H9 (cell line): Measurements from ENCODE around the gene PPFIA4. TPM values are rescaled to one million over a fixed set of nuclear protein-coding genes. Genes with fewer than 3 reads are reported as not detected.

Experiments used
- DNase-seq: peaks from one replicate; pipeline ENCODE4 v3.0.0-alpha.2; 2017
- H2AFZ ChIP-seq: one replicate; pipeline ENCODE4 v1.6.1; 2013; ENCODE audit warnings: mild to moderate bottlenecking, low read length, control low read depth, moderate library complexity
- H2AK5ac ChIP-seq: 2 replicates; pipeline ENCODE4 v1.6.1; 2013; ENCODE audit warnings: low read length, control low read depth, mixed read lengths; ENCODE audit not compliant: insufficient read length
- H2BK120ac ChIP-seq: one replicate; pipeline ENCODE4 v1.6.1; 2013; ENCODE audit warnings: low read depth, mild to moderate bottlenecking, low read length, control low read depth, inconsistent platforms; ENCODE audit not compliant: poor library complexity, severe bottlenecking
- H2BK12ac ChIP-seq: 2 replicates; pipeline ENCODE4 v1.6.1; 2013; ENCODE audit warnings: low read length, control low read depth, mixed read lengths, low read depth; ENCODE audit not compliant: insufficient read length
- H2BK15ac ChIP-seq: 2 replicates; pipeline ENCODE4 v1.6.1; 2013; ENCODE audit warnings: low read depth, low read length, control low read depth
- H2BK20ac ChIP-seq: one replicate; pipeline ENCODE4 v1.6.1; 2013; ENCODE audit warnings: low read depth, mild to moderate bottlenecking, low read length, control low read depth, inconsistent platforms; ENCODE audit not compliant: poor library complexity, severe bottlenecking
- H2BK5ac ChIP-seq: 2 replicates; pipeline ENCODE4 v1.6.1; 2013; ENCODE audit warnings: low read length, control low read depth, mixed read lengths; ENCODE audit not compliant: insufficient read length
- H3K14ac ChIP-seq: 2 replicates; pipeline ENCODE4 v1.6.1; 2013; ENCODE audit warnings: low read length, control low read depth; ENCODE audit not compliant: insufficient read depth
- H3K18ac ChIP-seq: 2 replicates; pipeline ENCODE4 v1.6.1; 2013; ENCODE audit warnings: low read depth, mild to moderate bottlenecking, mixed read lengths, low read length, control low read depth; ENCODE audit not compliant: insufficient read length
- H3K23ac ChIP-seq: 2 replicates; pipeline ENCODE4 v1.6.1; 2013; ENCODE audit warnings: low read length, control low read depth, mixed read lengths, low read depth; ENCODE audit not compliant: insufficient read length
- H3K23me2 ChIP-seq: 2 replicates; pipeline ENCODE4 v1.6.1; 2013; ENCODE audit warnings: low read depth, mild to moderate bottlenecking, mixed read lengths, low read length, control low read depth; ENCODE audit not compliant: insufficient read length, poor library complexity, severe bottlenecking
- H3K27ac ChIP-seq: 2 replicates; pipeline ENCODE4 v1.5.1; 2013; ENCODE audit warnings: low read length, control low read depth, mixed read lengths, low read depth; ENCODE audit not compliant: insufficient read length
- H3K27me3 ChIP-seq: 2 replicates; pipeline ENCODE4 v1.6.1; 2013; ENCODE audit warnings: low read length, control low read depth, inconsistent platforms; ENCODE audit not compliant: insufficient read depth
- H3K4ac ChIP-seq: 2 replicates; pipeline ENCODE4 v1.6.1; 2013; ENCODE audit warnings: low read depth, mild to moderate bottlenecking, control low read depth, inconsistent platforms, low read length, moderate library complexity
- H3K4me1 ChIP-seq: 2 replicates; pipeline ENCODE4 v1.6.1; 2013; ENCODE audit warnings: low read length, control low read depth, inconsistent platforms; ENCODE audit not compliant: insufficient read depth
- H3K4me2 ChIP-seq: 2 replicates; pipeline ENCODE4 v1.6.1; 2013; ENCODE audit warnings: low read length, control low read depth, mixed read lengths; ENCODE audit not compliant: insufficient read length, insufficient read depth
- H3K56ac ChIP-seq: 2 replicates; pipeline ENCODE4 v1.6.1; 2013; ENCODE audit warnings: low read depth, mild to moderate bottlenecking, mixed read lengths, low read length, control low read depth; ENCODE audit not compliant: insufficient read length
- H3K79me1 ChIP-seq: 2 replicates; pipeline ENCODE4 v1.6.1; 2013; ENCODE audit warnings: low read depth, mild to moderate bottlenecking, moderate library complexity, low read length, control low read depth, inconsistent platforms; ENCODE audit not compliant: insufficient read depth, poor library complexity, severe bottlenecking
- H3K79me2 ChIP-seq: 2 replicates; pipeline ENCODE4 v1.6.1; 2013; ENCODE audit warnings: low read length, control low read depth, inconsistent platforms; ENCODE audit not compliant: insufficient read depth
- H3K9ac ChIP-seq: 2 replicates; pipeline ENCODE4 v1.6.1; 2013; ENCODE audit warnings: low read length, control low read depth, mixed read lengths; ENCODE audit not compliant: insufficient read length; ENCODE audit errors: extremely low read depth
- H3K9me3 ChIP-seq: one replicate; pipeline ENCODE4 v1.6.1; 2013; ENCODE audit warnings: low read depth, low read length, inconsistent platforms; ENCODE audit not compliant: control insufficient read depth
- H3T11ph ChIP-seq: one replicate; pipeline ENCODE4 v1.6.1; 2013; ENCODE audit warnings: mild to moderate bottlenecking, low read length, control low read depth, inconsistent platforms
- H4K20me1 ChIP-seq: one replicate; pipeline ENCODE4 v1.6.1; 2013; ENCODE audit not compliant: control insufficient read depth, insufficient read length, insufficient read depth
- H4K5ac ChIP-seq: 2 replicates; pipeline ENCODE4 v1.6.1; 2013; ENCODE audit warnings: low read depth, mild to moderate bottlenecking, mixed read lengths, low read length, control low read depth; ENCODE audit not compliant: insufficient read length
- H4K8ac ChIP-seq: replicated peaks from 2 replicates; pipeline ENCODE4 v1.6.1; 2013; ENCODE audit warnings: low read length, control low read depth, mixed read lengths, low read depth; ENCODE audit not compliant: insufficient read length
- H4K91ac ChIP-seq: 2 replicates; pipeline ENCODE4 v1.6.1; 2013; ENCODE audit warnings: low read depth, mild to moderate bottlenecking, moderate library complexity, mixed read lengths, low read length, control low read depth; ENCODE audit not compliant: insufficient read length
- H3K27ac Mint-ChIP-seq, 3 experiments: 2 replicates in 2 of 3; 3 replicates in 1 of 3; pipeline ENCODE4 v1.8.0; 2020 to 2021; ENCODE audit warnings: mixed read lengths in 3 of 3, mild to moderate bottlenecking in 1 of 3, moderate library complexity in 1 of 3
- H3K27me3 Mint-ChIP-seq: 2 replicates; pipeline ENCODE4 v1.8.0; 2021; ENCODE audit warnings: low read depth, mild to moderate bottlenecking, moderate library complexity, mixed read lengths
- H3K36me3 Mint-ChIP-seq, 3 experiments: 2 replicates in 2 of 3; 3 replicates in 1 of 3; pipeline ENCODE4 v1.8.0; 2020 to 2021; ENCODE audit warnings: low read depth in 3 of 3, mixed read lengths in 3 of 3; ENCODE audit not compliant: insufficient read depth in 1 of 3
- H3K4me1 Mint-ChIP-seq, 2 experiments: 2 replicates each; pipeline ENCODE4 v1.8.0; 2020; ENCODE audit warnings: mixed read lengths in 2 of 2
- H3K4me3 Mint-ChIP-seq, 2 experiments: 2 replicates in 1 of 2; 3 replicates in 1 of 2; pipeline ENCODE4 v1.8.0; 2020 to 2021; ENCODE audit warnings: mild to moderate bottlenecking in 2 of 2, mixed read lengths in 2 of 2, moderate library complexity in 1 of 2
- H3K9me3 Mint-ChIP-seq, 2 experiments: 2 replicates in 1 of 2; 3 replicates in 1 of 2; pipeline ENCODE4 v1.8.0; 2020; ENCODE audit warnings: mild to moderate bottlenecking in 2 of 2, mixed read lengths in 2 of 2, moderate library complexity in 1 of 2
- CTCF ChIP-seq: fragments of 200-600 bp; sonication (generic); conservative IDR thresholded peaks from 3 replicates; pipeline ENCODE4 v1.8.0; 2021; ENCODE audit warnings: antibody characterized with exemption, mild to moderate bottlenecking
- WGBS: extraction: QIAGEN DNeasy Blood & Tissue Kit; methylation state at CpG from one replicate; pipeline ENCODE4 v1.1.7; 2013; ENCODE audit warnings: missing lambda C conversion rate, low lambda C conversion rate, mixed read lengths; ENCODE audit not compliant: insufficient read length; ENCODE audit errors: extremely low coverage; 5-methylcytosine and 5-hydroxymethylcytosine counted together
- total RNA-seq: library from RNA; stranded (reverse); gene quantifications from 2 replicates; pipeline ENCODE4 v1.2.1, GENCODE V29; 2021

PPFIA4 gene
- total RNA-seq, 1 experiment from 2014 or later = 3.9 TPM

GRCh38 chr1:203069030-203069747, 42.9 kb downstream of the PPFIA4 start:
- no peak for DNase-seq
- Histone ChIP-seq H3K23me2 (no peaks in the 10 kb centered on the region), H4K8ac (no peak overlapping the region), H2AK5ac (no peak overlapping the region), H3K4me2 (no peak overlapping the region), H3K4me1 (peaks cover 3% of the 10 kb centered on the region; the same call in 1 of the 2 replicates), H3K56ac (no peak overlapping the region), H4K91ac (no peak overlapping the region), H3K79me2 (no peaks in the 10 kb centered on the region), H3K9me3 (no peaks in the 10 kb centered on the region), H3K27me3 (no peaks in the 10 kb centered on the region), H3K4ac (no peak overlapping the region), H3K14ac (no peak overlapping the region), H2BK120ac (no peak overlapping the region), H2BK20ac (no peak overlapping the region), H2AFZ (no peak overlapping the region), H3K27ac (no peak overlapping the region), H3K79me1 (no peaks in the 10 kb centered on the region), H2BK15ac (no peak overlapping the region), H4K5ac (no peak overlapping the region), H2BK5ac (no peak overlapping the region), H3K18ac (no peak overlapping the region), H3T11ph (no peak overlapping the region), H3K9ac (no peak overlapping the region), H4K20me1 (no peaks in the 10 kb centered on the region), H3K23ac (no peak overlapping the region), H2BK12ac (no peak overlapping the region)
- no CpG with 5 or more reads among the region's 4 CpGs for WGBS
- Mint-ChIP-seq H3K4me3 (no peak overlapping the region), H3K9me3 (no peaks in the 10 kb centered on the region), H3K36me3 (peaks cover 0 to 11% (median 7%) of the 10 kb centered on the region in 3 experiments; a peak in 3 of 7 replicates), H3K27ac (peak overlapping the region in 1 of 3 experiments; percentile 41; a peak in 1 of 7 replicates), H3K27me3 (no peaks in the 10 kb centered on the region; the same call in 1 of the 2 replicates), H3K4me1 (peaks cover 0 to 5% of the 10 kb centered on the region in 2 experiments; a peak in 1 of 4 replicates)
- no peak for TF ChIP-seq CTCF
